H1 (cell line): ENCODE results near the gene PHF8. TPM values are rescaled to one million over a fixed set of nuclear protein-coding genes. Genes with fewer than 3 reads are reported as not detected.

ENCODE experiments used
- CTCF ChIA-PET: fragments of 300-600 bp; sonication (Branson Sonifier 250); formaldehyde crosslinking; loops from one replicate; lab custom pipeline; 2021; ENCODE audit not compliant: partially characterized antibody; lab: Charles Lee
- POLR2A ChIA-PET: fragments of 300-600 bp; sonication (Branson Sonifier 250); formaldehyde crosslinking; loops from one replicate; lab custom pipeline; 2021; ENCODE audit warnings: inconsistent platforms; ENCODE audit not compliant: partially characterized antibody; lab: Charles Lee
- DNase-seq, 2 experiments: peaks; one replicate each; pipeline versions ENCODE4 v3.0.0 to v3.0.0-alpha.2; 2010 to 2022; ENCODE audit warnings: low spot score in 2 of 2, low read depth in 1 of 2, mixed read lengths in 1 of 2
- FAIRE-seq: peaks from 2 replicates; lab custom pipeline; 2011; peaks lifted over from hg19 to GRCh38; lab: Jason Lieb, UNC
- H2AFZ ChIP-seq: 2 replicates; pipeline ENCODE4 v1.8.1; 2012; ENCODE audit warnings: low read length, inconsistent platforms
- H2AK5ac ChIP-seq: 2 replicates; pipeline ENCODE4 v1.6.1; 2013; ENCODE audit warnings: low read depth, low read length
- H2BK120ac ChIP-seq: replicated peaks from 2 replicates; pipeline ENCODE3; 2013; ENCODE audit warnings: low read depth, low read length, inconsistent platforms
- H2BK12ac ChIP-seq: 2 replicates; pipeline ENCODE4 v1.6.1; 2013; ENCODE audit warnings: low read depth, low read length
- H2BK15ac ChIP-seq: 2 replicates; pipeline ENCODE4 v1.6.1; 2013; ENCODE audit warnings: low read length
- H2BK20ac ChIP-seq: 2 replicates; pipeline ENCODE4 v1.6.1; 2013; ENCODE audit warnings: low read length
- H2BK5ac ChIP-seq: 2 replicates; pipeline ENCODE4 v1.6.1; 2013; ENCODE audit warnings: low read depth, low read length
- H3K14ac ChIP-seq: 2 replicates; pipeline ENCODE4 v1.6.1; 2013; ENCODE audit warnings: inconsistent platforms; ENCODE audit not compliant: insufficient read length
- H3K18ac ChIP-seq: 2 replicates; pipeline ENCODE4 v1.6.1; 2013; ENCODE audit warnings: low read length; ENCODE audit errors: extremely low read depth
- H3K23ac ChIP-seq: 2 replicates; pipeline ENCODE4 v1.6.1; 2013; ENCODE audit warnings: inconsistent platforms; ENCODE audit not compliant: insufficient read length
- H3K23me2 ChIP-seq: 2 replicates; pipeline ENCODE4 v1.6.1; 2013; ENCODE audit warnings: low read depth, low read length
- H3K27ac ChIP-seq: 2 replicates; pipeline ENCODE4 v1.6.1; 2011; ENCODE audit warnings: low read depth, low read length, inconsistent platforms
- H3K27me3 ChIP-seq, 4 experiments: replicated peaks in 1 of 4; 1 replicate in 1 of 4; 2 replicates in 3 of 4; pipeline versions ENCODE4 v1.6.1 to v1.8.1; 2011 to 2013; ENCODE audit warnings: low read length in 3 of 4, mild to moderate bottlenecking in 3 of 4, inconsistent platforms in 2 of 4, mixed read lengths in 2 of 4, moderate library complexity in 1 of 4; ENCODE audit not compliant: control insufficient read depth in 3 of 4, insufficient read depth in 3 of 4; ENCODE audit errors: extremely low read depth in 1 of 4
- H3K36me3 ChIP-seq, 4 experiments: 2 replicates each; pipeline versions ENCODE4 v1.6.1 to v1.8.1; 2011 to 2013; ENCODE audit warnings: mild to moderate bottlenecking in 4 of 4, low read length in 3 of 4, moderate library complexity in 2 of 4, control low read depth in 1 of 4, inconsistent platforms in 1 of 4; ENCODE audit not compliant: insufficient read depth in 4 of 4, control insufficient read depth in 2 of 4
- H3K4ac ChIP-seq: replicated peaks from 2 replicates; pipeline ENCODE3; 2013; ENCODE audit warnings: low read length, low read depth, mixed read lengths, inconsistent platforms; ENCODE audit not compliant: insufficient read length
- H3K4me1 ChIP-seq, 4 experiments: replicated peaks in 1 of 4; 1 replicate in 1 of 4; 2 replicates in 3 of 4; pipeline versions ENCODE4 v1.6.1 to v1.8.1; 2011 to 2013; ENCODE audit warnings: low read length in 3 of 4, inconsistent platforms in 2 of 4, mixed read lengths in 1 of 4; ENCODE audit not compliant: insufficient read depth in 4 of 4, control insufficient read depth in 3 of 4
- H3K4me2 ChIP-seq, 2 experiments: 2 replicates each; pipeline versions ENCODE4 v1.6.1 to v1.8.1; 2011 to 2013; ENCODE audit warnings: low read depth in 2 of 2, low read length in 2 of 2, control low read depth in 1 of 2, inconsistent platforms in 1 of 2, mild to moderate bottlenecking in 1 of 2; ENCODE audit not compliant: insufficient read depth in 1 of 2
- H3K4me3 ChIP-seq, 4 experiments: fragments of 200-600, 300-600 bp in 1 of 4; sonication (generic), shearing (Covaris generic), sonication (Bioruptor Twin) in 1 of 4; 2 replicates each; pipeline versions ENCODE4 v1.5.1 to v1.8.1; 2011 to 2016; ENCODE audit warnings: low read length in 4 of 4, low read depth in 3 of 4, control low read depth in 2 of 4, inconsistent platforms in 2 of 4, mild to moderate bottlenecking in 2 of 4, mixed read lengths in 1 of 4, moderate library complexity in 1 of 4; ENCODE audit not compliant: insufficient read depth in 2 of 4; ENCODE audit errors: extremely low read depth in 1 of 4
- H3K56ac ChIP-seq: replicated peaks from 2 replicates; pipeline ENCODE3; 2013; ENCODE audit warnings: low read depth, mild to moderate bottlenecking, mixed read lengths, low read length, inconsistent platforms; ENCODE audit not compliant: insufficient read length
- H3K79me1 ChIP-seq: 2 replicates; pipeline ENCODE4 v1.6.1; 2013; ENCODE audit warnings: low read depth, low read length, control low read depth
- H3K79me2 ChIP-seq, 2 experiments: 2 replicates each; pipeline versions ENCODE4 v1.6.1 to v1.8.1; 2012 to 2013; ENCODE audit warnings: low read length in 2 of 2, mild to moderate bottlenecking in 2 of 2, inconsistent platforms in 1 of 2; ENCODE audit not compliant: insufficient read depth in 2 of 2, control insufficient read depth in 1 of 2
- H3K9ac ChIP-seq, 4 experiments: replicated peaks in 1 of 4; 1 replicate in 1 of 4; 2 replicates in 3 of 4; pipeline versions ENCODE4 v1.6.1 to v1.8.1; 2011 to 2013; ENCODE audit warnings: low read depth in 3 of 4, low read length in 3 of 4, control low read depth in 2 of 4, mild to moderate bottlenecking in 2 of 4, moderate library complexity in 2 of 4, inconsistent platforms in 1 of 4; ENCODE audit errors: extremely low read depth in 1 of 4
- H3K9me3 ChIP-seq, 2 experiments: 2 replicates each; pipeline versions ENCODE4 v1.6.1 to v1.8.1; 2012 to 2013; ENCODE audit warnings: mild to moderate bottlenecking in 2 of 2, moderate library complexity in 2 of 2, control low read depth in 1 of 2, inconsistent platforms in 1 of 2, low read depth in 1 of 2, low read length in 1 of 2, mixed read lengths in 1 of 2; ENCODE audit not compliant: insufficient read depth in 2 of 2
- H4K20me1 ChIP-seq, 2 experiments: replicated peaks in 1 of 2; 2 replicates each; pipeline versions ENCODE3 to v1.8.1; 2011 to 2013; ENCODE audit warnings: inconsistent platforms in 2 of 2, low read length in 2 of 2, mild to moderate bottlenecking in 1 of 2; ENCODE audit not compliant: insufficient read depth in 2 of 2, control insufficient read depth in 1 of 2
- H4K5ac ChIP-seq: 2 replicates; pipeline ENCODE4 v1.6.1; 2013; ENCODE audit warnings: low read length, low read depth, mixed read lengths, inconsistent platforms; ENCODE audit not compliant: insufficient read length
- H4K8ac ChIP-seq: 2 replicates; pipeline ENCODE4 v1.8.0; 2013; ENCODE audit warnings: mild to moderate bottlenecking, moderate library complexity, low read length, inconsistent platforms; ENCODE audit not compliant: insufficient read depth; ENCODE audit errors: extremely low read depth
- H4K91ac ChIP-seq: replicated peaks from 2 replicates; pipeline ENCODE3; 2013; ENCODE audit warnings: low read length, mixed read lengths, inconsistent platforms; ENCODE audit not compliant: insufficient read length
- BCL11A ChIP-seq, 2 experiments: IDR thresholded peaks; one replicate each; pipeline ENCODE4 v1.6.1; 2011; ENCODE audit warnings: low read depth in 2 of 2, low read length in 2 of 2, mild to moderate bottlenecking in 2 of 2
- CREB1 ChIP-seq: IDR thresholded peaks from 2 replicates; pipeline ENCODE4 v1.6.1; 2012; ENCODE audit warnings: inconsistent platforms
- EP300 ChIP-seq, 2 experiments: IDR thresholded peaks; 1 replicate in 1 of 2; 2 replicates in 1 of 2; pipeline ENCODE4 v1.6.1; 2011 to 2012; ENCODE audit warnings: low read depth in 2 of 2, low read length in 2 of 2, mild to moderate bottlenecking in 2 of 2, borderline replicate concordance in 1 of 2, inconsistent platforms in 1 of 2, moderate library complexity in 1 of 2
- HDAC2 ChIP-seq, 2 experiments: fragments of 300-600 bp in 1 of 2; sonication (generic) in 1 of 2; IDR thresholded peaks; 2 replicates each; pipeline ENCODE4 v1.6.1; 2011 to 2012; ENCODE audit warnings: low read depth in 2 of 2, low read length in 2 of 2, mild to moderate bottlenecking in 2 of 2, moderate library complexity in 2 of 2, borderline replicate concordance in 1 of 2, inconsistent platforms in 1 of 2
- KDM4A ChIP-seq: IDR thresholded peaks from one replicate; pipeline ENCODE4 v1.7.1; 2012; ENCODE audit warnings: low read depth, mild to moderate bottlenecking, moderate library complexity, low read length, inconsistent platforms; ENCODE audit not compliant: severe bottlenecking
- POLR2AphosphoS5 ChIP-seq: IDR thresholded peaks from 2 replicates; pipeline ENCODE4 v1.6.1; 2011; ENCODE audit warnings: low read depth, low read length
- POU5F1 ChIP-seq: IDR thresholded peaks from 2 replicates; pipeline ENCODE4 v1.6.1; 2011; ENCODE audit warnings: low read depth, mild to moderate bottlenecking, low read length, moderate library complexity
- SIRT6 ChIP-seq: IDR thresholded peaks from one replicate; pipeline ENCODE4 v1.7.1; 2012; ENCODE audit warnings: low read length, inconsistent platforms
- SP1 ChIP-seq: IDR thresholded peaks from 2 replicates; pipeline ENCODE4 v1.6.1; 2011; ENCODE audit warnings: low read depth, low read length
- SP4 ChIP-seq: IDR thresholded peaks from 2 replicates; pipeline ENCODE4 v1.6.1; 2012; ENCODE audit warnings: low read length, inconsistent platforms
- TCF12 ChIP-seq: IDR thresholded peaks from 2 replicates; pipeline ENCODE4 v1.6.1; 2011; ENCODE audit warnings: low read depth, mild to moderate bottlenecking, low read length
- WGBS, 2 experiments: shearing (Covaris generic) in 1 of 2; methylation state at CpG; one replicate each; pipeline versions ENCODE4 v1.1.6 to v1.1.7; 2013 to 2015; ENCODE audit warnings: low lambda C conversion rate in 2 of 2, mixed read lengths in 2 of 2, inconsistent platforms in 1 of 2, low coverage in 1 of 2, missing lambda C conversion rate in 1 of 2; ENCODE audit not compliant: insufficient replicate concordance in 2 of 2, insufficient coverage in 1 of 2, insufficient read length in 1 of 2; ENCODE audit errors: extremely low coverage in 1 of 2, missing lambda C conversion rate in 1 of 2; 5-methylcytosine and 5-hydroxymethylcytosine counted together
- polyA plus RNA-seq, 7 experiments: library from polyadenylated mRNA; depleted of rRNA in 3 of 7; stranded (reverse) in 5 of 7; unstranded in 2 of 7; fragments of >200 nt in 5 of 7; fragments of 200-250 nt in 2 of 7; gene quantifications; 1 replicate in 5 of 7; 2 replicates in 1 of 7; 4 replicates in 1 of 7; pipeline versions ENCODE4 v1.2.1 to v1.2.3, GENCODE V29; 2011 to 2013; ENCODE audit warnings: missing spikeins in 2 of 7, mixed read lengths in 2 of 7
- total RNA-seq: library from RNA; stranded (reverse); fragmentation: NEBNext Ultra II Directional; extraction: Animal tissue kit (Norgen Biotek cat#: 25700); gene quantifications from 2 replicates; pipeline ENCODE4 v1.2.1, GENCODE V29; 2021
- TF ChIP-seq, protein P1 (sequence below): IDR thresholded peaks from 2 replicates; pipeline ENCODE4 v1.6.1; 2011; ENCODE audit warnings: low read depth, mild to moderate bottlenecking, low read length; ENCODE audit not compliant: insufficient read depth
- TF ChIP-seq, protein P2 (sequence below): IDR thresholded peaks from 2 replicates; pipeline ENCODE4 v1.6.1; 2012; ENCODE audit warnings: inconsistent platforms

PHF8 gene
- total and polyA plus RNA-seq, 2 of the 8 experiments (the other 6 are each of a cell fraction or from before 2014, with no cell fraction given), result 14.6 to 27.6 TPM

GRCh38 chrX:53895270-53895669 is 149.0 kb downstream of the PHF8 start:
- no peak overlapping the region for H3K56ac ChIP-seq
- H2AK5ac ChIP-seq, result no peak overlapping the region
- H3K23me2 ChIP-seq, result no peaks in the 10 kb centered on the region
- H2AFZ ChIP-seq, result no peak overlapping the region
- ChIA-PET POLR2A (no interaction called here), CTCF (no interaction called here)
- no peak overlapping the region for H3K4ac ChIP-seq
- H4K20me1 ChIP-seq, result no peaks in the 10 kb centered on the region
- FAIRE-seq (no peak), DNase-seq (no peak)
- no peak overlapping the region for H3K18ac ChIP-seq
- no peak overlapping the region for H4K5ac ChIP-seq
- H2BK20ac ChIP-seq, result no peak overlapping the region
- no peaks in the 10 kb centered on the region for H3K9me3 ChIP-seq
- H3K23ac ChIP-seq, result no peak overlapping the region
- no peaks in the 10 kb centered on the region for H3K36me3 ChIP-seq
- no peaks in the 10 kb centered on the region for H3K4me1 ChIP-seq
- H2BK12ac ChIP-seq, result no peak overlapping the region
- H2BK15ac ChIP-seq, result no peak overlapping the region
- no peak overlapping the region for H4K8ac ChIP-seq
- H3K79me2 ChIP-seq, result no peaks in the 10 kb centered on the region
- H2BK120ac ChIP-seq, result no peak overlapping the region
- no peak overlapping the region for H4K91ac ChIP-seq
- H3K14ac ChIP-seq, result no peak overlapping the region
- H3K79me1 ChIP-seq, result no peaks in the 10 kb centered on the region
- H3K27me3 ChIP-seq, result no peaks in the 10 kb centered on the region
- H3K4me2 ChIP-seq, result no peak overlapping the region
- TF ChIP-seq SIRT6 (no peak), SP1 (no peak), TCF12 (no peak), HDAC2 (IDR thresholded peaks at IDR 0.05; ENCODE audit: borderline replicate concordance in 1 of 2, low read depth in 2 of 2, low read length in 2 of 2) (no peak), EP300 (IDR thresholded peaks at IDR 0.05; ENCODE audit: borderline replicate concordance in 1 of 2, low read depth in 2 of 2, low read length in 2 of 2) (no peak), POLR2AphosphoS5 (no peak), CREB1 (no peak), SP4 (no peak), BCL11A (IDR thresholded peaks at IDR 0.05; ENCODE audit: low read depth in 2 of 2, low read length in 2 of 2) (no peak), KDM4A (no peak), POU5F1 (no peak)
- TF ChIP-seq, protein P1, sequence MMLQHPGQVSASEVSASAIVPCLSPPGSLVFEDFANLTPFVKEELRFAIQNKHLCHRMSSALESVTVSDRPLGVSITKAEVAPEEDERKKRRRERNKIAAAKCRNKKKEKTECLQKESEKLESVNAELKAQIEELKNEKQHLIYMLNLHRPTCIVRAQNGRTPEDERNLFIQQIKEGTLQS, result no peak
- TF ChIP-seq, protein P2, sequence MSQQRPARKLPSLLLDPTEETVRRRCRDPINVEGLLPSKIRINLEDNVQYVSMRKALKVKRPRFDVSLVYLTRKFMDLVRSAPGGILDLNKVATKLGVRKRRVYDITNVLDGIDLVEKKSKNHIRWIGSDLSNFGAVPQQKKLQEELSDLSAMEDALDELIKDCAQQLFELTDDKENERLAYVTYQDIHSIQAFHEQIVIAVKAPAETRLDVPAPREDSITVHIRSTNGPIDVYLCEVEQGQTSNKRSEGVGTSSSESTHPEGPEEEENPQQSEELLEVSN, result no peak
- H3K4me3 ChIP-seq, result no peak overlapping the region
- H3K27ac ChIP-seq, result no peak overlapping the region
- 91% methylated on average over 3 of the region's 3 CpGs; no CpG with 5 or more reads in 1 of the 2 experiments for WGBS, 2 experiments
- no peak overlapping the region for H3K9ac ChIP-seq
- no peak overlapping the region for H2BK5ac ChIP-seq
